SH-SY5Y (cell line): Measurements from ENCODE around the gene PDE9A.

Source experiments
- GATA2 ChIP-seq: IDR thresholded peaks from 2 replicates; pipeline ENCODE4 v1.6.1; 2011; ENCODE audit warnings: mild to moderate bottlenecking, low read depth, low read length
- GATA3 ChIP-seq: IDR thresholded peaks from 2 replicates; pipeline ENCODE4 v1.6.1; 2011; ENCODE audit warnings: low read depth, mild to moderate bottlenecking, low read length, moderate library complexity

Gene PDE9A

DNA sequence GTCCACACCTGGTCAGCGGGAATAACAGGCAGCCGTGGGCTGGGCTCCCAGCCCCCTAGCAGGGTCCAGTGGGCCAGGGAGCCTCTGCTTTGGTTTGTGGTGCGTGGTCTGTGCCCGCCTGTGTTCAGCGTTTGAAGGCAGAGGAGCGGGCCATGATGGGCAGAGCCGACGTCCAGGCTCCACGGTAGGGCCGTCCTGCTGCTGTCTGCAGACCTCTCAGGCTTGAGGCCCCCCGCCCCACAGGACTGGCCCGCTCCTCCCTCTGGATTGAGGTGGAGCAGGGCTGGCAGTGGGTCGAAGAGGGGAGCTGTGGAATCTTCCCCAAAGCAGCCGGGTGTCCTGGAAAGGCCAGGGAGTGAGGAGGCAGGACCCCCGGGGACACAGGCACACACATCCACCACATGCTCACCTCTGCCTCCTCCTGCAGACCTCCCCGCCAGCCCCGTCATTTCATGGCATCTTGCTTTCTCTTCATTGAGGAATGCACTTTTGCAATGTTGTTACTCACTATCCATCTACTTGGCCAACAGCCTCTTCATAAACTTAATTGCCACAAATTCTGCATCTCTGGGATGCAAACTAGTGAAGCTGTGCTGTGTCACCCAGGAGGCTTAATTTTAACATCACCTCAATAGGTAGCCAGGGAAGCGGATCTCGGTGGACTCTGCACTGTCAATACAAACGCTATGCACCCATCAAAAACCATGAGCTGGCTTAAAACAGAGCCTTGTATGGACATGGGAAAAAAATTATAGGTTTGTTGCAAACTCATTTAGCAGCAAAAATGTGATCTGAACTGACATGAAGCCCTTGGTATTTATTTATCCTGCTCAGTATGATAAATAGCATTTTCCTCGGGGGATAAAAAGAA, 85.9 kb downstream of the PDE9A start:
- no peak for TF ChIP-seq GATA3
- TF ChIP-seq GATA2 = no peak

DNA sequence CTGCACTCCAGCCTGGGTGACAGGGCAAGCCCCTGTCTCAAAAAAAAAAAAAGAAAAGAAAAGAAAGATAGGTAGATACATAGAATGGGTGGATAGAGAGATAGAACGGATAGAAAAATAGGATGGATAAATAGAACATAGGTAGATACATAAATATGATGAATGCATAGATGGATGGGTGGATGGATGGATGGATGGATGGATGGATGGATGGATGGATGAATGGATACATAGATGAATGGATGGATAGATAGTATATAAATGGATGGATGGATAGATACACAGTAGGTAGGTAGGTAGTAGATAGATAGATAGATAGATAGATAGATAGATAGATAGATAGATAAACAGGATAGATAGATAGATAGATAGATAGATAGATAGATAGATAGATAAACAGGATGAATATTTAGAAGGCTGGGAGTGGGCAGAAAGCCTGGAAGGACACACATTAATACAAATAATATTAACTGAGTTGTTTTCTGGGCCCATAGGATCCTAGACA, 87.0 kb downstream of the PDE9A start:
- TF ChIP-seq GATA3 (no peak), GATA2 (no peak)

DNA sequence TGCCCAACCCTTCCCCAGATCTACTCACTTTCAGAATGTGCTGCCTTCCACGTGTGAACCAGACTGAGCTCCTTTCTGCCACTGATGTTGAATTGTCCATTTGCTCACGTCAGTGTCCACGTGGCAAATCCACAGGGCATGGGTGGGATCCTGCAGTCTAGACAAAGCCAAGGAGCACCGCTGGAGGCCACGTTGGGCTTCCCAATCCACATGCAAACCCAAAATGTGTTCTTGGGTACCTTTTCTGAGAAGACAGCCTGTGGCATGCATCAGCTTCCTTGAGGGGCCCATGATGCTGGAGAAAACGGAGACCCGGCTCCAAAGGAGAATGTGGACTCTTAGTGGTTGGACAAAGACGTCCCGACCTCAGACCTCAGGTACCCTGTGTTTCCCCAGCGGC, 87.6 kb downstream of the PDE9A start:
- TF ChIP-seq GATA3 = no peak
- no peak for TF ChIP-seq GATA2

DNA sequence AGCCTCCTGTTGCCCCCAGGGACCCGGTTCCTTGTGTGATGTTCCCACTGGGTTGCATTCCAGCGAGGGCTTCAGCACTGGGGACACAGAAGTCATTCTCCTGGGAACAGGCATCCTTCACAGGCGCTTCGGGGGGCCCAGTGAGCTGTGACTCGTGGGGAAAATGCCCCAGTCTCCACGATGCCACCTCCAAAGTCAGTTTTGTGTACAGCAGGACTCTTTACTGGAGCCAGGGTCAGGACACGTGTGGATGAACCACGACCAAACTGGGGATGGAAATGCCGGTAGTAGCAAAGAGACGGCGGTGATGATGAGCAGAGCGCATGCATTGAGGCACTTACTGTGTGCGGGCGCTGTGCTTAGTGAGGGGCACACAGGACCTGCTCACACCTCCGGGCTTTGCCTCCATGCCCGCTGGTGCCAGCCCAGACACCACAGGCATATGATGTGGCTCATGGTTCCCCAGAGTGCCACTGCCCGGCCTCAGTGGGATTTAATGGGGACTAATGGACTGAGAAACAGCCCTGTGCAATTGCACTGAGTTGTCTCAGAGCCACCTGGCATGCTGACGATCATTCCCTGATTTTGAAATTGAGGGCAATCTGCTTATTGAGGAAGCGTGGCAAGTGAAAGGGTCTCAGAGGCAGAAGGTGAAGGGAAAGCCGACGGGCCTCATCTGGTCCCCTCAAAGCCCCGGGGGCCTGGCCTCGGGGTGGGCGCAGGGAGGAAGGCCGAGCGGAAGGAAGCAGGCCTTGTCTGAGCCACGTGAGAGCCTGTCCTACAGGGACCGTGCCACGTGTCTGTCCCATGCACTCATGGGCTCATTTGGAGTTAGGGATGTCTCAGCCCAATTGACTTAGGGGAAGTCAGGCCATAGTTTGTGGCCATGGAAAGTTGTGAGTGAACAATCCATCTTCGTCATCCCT, 91.4 kb downstream of the PDE9A start:
- no peak for TF ChIP-seq GATA2
- TF ChIP-seq GATA3 = no peak

DNA sequence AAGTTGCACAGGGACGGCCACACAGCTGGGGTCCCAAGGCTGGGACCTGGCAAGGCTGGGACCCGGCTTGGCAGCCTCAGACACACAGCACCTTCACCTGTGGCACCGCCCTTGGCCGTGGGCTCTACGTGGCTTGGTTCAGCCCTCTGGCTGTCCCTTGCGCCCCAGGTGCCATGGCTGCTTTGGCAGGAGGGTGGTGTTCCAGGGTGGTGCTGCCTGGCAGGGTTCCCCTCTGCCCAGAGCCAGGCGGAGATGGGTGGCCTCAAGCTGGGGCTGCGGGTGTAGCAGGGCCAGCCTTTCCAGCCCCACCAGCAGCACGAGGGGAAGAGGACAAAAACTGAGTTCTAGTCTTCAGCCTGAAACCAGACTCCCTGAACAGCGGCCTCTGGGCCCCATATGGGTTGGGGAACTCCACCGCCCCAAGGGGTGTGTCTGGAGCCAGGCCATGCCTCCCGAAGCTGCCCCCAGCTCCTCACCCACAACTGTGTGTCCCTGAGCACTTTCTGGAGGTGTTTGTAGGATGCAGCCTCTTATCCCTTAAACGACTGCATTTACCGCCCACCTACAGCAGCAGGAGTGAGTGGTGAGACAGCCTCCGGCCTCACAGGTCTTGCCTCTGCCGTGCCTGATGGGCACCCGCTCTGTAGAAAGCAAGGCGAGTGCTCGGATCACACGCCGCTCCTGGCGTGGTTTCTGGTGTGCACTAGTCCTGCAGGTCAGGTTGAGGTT, 92.3 kb downstream of the PDE9A start:
- TF ChIP-seq GATA3 (no peak), GATA2 (no peak)

DNA sequence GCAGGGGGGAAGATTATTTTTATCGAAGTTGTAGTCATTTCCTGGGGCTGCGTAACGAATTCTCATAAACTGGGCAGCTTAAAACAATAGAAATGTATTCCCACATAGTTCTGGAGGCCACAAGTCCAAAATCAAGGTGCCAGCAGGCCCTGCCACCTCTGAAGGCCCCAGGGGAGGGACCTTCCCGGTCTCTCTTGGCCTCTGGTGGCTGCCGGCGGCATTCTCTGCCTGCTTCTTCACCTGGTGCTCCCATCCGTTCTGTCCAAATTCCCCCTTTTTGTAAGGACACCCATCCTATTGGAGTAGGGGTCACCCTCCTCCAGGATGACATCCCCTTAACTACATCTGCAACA, 92.8 kb downstream of the PDE9A start:
- TF ChIP-seq GATA3 (no peak), GATA2 (no peak)

DNA sequence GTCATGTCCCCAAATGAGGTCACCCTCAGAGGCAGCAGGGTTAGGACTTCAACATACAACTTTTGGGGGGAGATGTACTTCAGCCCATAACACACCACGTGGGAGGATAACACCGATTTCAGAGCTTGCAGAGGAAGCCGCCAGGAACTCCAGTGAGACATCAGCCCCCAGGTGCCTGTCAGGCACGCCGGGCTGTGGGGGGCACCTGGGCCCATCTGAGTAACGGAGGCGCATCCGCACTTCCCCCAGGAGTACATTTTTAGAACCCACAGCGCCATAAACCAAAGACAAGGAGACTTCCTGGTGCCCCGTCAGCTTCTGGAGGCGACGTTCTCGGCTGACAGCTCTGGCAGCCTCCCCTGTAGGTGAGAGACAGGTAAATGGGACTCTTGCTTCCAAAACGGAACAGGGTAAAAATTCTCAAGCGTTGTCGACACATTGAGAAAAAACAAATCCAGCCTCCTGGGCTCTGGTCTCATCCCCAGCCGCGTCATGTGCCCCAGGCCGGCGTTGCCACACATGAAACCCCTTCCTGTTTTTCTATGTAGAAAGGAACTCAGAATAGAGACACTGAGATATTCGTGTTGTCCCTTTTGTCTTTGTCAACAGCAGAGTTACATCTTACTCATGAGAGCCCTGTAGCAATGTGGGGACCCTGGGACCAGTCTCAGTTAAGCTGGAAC, 93.3 kb downstream of the PDE9A start:
- TF ChIP-seq GATA2 (no peak), GATA3 (no peak)

DNA sequence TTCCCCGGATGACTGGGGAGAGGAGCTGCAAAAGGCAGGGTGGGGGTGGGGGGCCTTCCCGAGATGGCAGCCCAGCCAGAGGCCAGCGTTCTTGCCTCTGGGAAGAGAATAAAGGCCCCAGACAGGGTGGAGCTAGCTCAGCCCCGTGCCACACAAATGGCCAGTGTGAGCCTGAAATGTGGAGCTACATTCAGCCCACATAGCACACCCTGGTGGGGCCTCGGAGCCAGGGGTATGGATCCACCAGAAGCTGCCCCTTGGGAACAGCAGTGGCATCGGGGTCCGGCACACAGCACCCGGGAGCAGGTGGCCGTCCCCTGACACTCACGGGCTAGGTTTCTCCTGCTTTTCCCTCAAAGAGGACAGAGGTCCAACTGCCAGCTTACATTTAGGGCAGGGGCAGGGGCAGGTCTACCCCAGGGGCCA, 93.9 kb downstream of the PDE9A start:
- TF ChIP-seq GATA2 (no peak), GATA3 (no peak)

DNA sequence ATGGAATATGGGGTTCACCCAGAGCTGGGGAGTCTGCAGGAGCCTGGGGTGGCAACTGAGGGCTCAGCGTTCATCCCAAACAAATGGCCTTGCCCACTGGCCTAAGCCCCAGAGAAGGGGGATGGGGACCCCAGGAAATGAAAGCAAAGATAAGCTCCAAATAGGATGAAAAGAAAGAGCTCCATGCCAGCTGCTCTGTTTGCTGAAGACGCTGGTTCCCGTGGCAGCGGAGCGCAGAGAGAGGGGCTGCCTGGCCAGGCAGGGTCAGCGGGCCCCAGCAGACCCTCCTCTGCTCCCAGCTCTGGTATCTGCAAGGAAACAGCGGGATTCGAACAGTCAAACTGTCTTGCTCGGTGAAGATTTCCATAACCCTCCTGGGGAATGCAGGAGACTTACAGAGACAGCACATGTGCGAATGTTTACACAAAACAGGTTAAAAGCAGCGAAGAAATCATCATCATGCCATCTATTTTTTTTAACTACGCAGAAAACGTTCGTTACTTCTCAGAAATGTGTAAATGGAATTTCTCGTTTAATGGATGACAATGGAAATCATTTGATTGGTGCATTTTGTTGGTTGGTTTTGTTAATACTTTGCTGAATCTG, 94.4 kb downstream of the PDE9A start:
- no peak for TF ChIP-seq GATA3

DNA sequence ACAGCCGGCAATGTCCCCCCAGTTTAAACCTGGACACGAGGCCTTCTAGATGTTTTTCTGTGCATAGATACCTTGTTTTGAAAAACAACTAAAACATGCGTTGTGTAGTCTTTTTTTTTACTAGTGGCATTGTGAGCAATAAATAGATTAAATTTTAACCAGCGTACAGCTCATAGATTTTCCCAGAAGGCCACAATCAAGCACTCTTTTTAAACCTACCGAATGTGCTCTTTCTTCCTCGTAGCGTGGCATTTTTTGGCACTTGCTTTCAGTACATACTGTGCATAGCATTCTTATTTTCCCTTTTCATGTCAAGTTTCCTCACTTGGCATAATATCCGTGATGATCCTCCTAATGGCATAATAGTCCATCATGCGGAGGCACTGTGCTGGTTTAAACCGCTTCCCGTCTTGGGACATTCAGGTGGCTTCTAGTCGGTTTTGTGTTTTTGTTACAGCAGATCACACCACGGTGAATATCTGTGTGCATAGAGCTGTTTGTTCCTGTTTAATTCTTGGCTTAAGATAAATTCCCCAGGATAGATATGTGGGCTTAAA, 95.3 kb downstream of the PDE9A start:
- TF ChIP-seq GATA3 = no peak
- TF ChIP-seq GATA2 = no peak

DNA sequence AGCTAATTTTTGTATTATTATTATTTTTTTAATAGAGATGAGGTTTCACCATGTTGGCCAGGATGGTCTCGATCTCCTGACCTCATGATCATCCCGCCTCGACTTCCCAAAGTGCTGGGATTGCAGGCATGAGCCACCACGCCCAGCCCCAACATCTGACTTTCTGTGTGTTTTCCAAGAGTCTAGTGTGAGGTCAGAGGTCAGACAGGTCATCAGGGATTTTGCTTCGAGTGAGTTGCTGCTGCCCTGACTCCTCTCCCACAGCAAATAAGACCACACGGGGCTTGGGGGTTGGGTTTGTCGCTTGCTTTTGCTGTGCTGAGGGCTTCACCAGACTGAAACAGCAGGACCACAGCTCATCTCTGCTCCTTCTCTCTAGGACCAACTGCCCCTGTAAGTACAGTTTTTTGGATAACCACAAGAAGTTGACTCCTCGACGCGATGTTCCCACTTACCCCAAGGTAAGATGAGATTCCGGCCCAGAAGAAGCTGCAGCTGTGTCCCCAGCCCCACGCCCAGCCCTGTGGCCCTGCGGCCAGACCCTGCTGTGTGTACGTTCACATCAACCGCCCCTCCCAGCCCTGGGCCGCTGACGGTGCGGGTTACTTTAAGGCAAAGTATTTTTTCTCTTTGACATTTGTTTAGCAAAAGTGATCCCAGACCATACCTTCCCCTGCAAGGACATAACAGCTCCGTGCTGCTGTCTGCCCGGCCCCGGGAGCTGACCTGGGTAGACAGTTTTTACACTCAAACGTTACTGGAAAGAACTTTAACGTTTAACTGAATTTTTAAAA, 97.5 kb downstream of the PDE9A start:
- TF ChIP-seq GATA3 (no peak), GATA2 (no peak)

DNA sequence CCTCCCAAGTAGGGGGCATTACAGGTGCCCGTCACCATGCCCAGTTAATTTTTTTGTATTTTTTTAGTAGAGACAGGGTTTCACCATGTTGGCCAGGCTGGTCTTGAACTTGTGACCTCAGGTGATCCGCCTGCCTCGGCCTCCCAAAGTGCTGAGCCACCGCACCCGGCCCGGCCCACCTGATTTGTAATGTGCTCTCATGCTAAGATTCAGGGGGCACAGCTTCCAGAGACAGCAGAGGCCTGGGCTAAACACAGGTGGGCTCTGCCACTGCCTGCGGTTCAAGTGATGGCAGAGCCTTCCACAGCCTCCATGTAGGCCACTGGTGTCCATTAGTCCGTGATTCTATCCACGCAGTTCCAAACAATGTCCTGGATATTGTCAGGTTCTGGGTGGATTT, 98.4 kb downstream of the PDE9A start:
- TF ChIP-seq GATA3 (no peak), GATA2 (no peak)

DNA sequence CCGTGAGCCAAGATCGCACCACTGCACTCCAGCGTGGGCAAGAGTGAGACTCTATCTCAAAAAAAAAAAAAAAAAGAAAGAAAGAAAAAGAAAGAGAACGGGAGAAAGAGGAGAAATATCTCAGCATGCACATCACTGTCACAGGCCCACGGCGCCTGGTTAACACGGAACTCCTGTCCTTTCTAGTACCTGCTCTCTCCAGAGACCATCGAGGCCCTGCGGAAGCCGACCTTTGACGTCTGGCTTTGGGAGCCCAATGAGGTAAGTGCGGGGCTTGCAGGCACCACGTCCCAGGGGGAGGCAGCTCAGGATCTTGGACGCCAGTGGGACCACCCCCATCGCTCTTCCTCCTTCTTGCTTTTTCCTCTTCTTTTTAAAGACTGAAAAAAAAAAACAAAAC, 100.4 kb downstream of the PDE9A start:
- TF ChIP-seq GATA3 (no peak), GATA2 (no peak)
